Dedifferentiated amniotic fluid mesenchymal stem cell (primary cell): ENCODE data around the gene OR5AC2.

ENCODE experiments used
- DNase-seq: peaks from one replicate; pipeline ENCODE4 v3.0.0-alpha.2; 2016; ENCODE audit errors: extremely low spot score

The OR5AC2 gene

GRCh38 chr3:98086873-98087272 is at the start of gene OR5AC2:
OR5AC2 (plus strand) TSS chr3:98087173; CDS start chr3:98087173, 0 bp downstream.
- DNase-seq: no peak

GRCh38 chr3:98038286-98038685 is 48.7 kb upstream of the OR5AC2 start:
- DNase-seq: no peak

DNA sequence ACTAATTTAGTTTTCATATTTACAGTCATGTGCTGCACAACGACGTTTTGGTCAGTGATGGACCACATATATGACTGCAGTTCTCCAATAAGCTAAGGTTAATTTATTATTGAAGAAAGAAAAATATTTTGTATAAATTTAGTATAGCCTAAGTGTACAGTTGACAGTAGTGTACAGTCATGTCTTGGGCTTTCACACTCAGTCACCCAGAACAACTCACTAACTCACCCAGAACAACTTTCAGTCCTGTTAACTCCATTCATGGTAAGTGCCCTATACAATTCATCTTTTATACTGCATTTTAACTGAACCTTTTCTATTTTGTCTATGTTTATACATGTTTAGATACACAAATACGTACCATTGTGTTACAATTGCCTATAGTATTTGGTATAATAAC is 48.1 kb upstream of the OR5AC2 start:
- no peak for DNase-seq

- peak; percentile 87 for DNase-seq
Observed at GRCh38 chr3:98039322-98040024, 47.5 kb upstream of the OR5AC2 start.

GRCh38 chr3:98041350-98041749 is 45.6 kb upstream of the OR5AC2 start:
- no peak for DNase-seq

DNA sequence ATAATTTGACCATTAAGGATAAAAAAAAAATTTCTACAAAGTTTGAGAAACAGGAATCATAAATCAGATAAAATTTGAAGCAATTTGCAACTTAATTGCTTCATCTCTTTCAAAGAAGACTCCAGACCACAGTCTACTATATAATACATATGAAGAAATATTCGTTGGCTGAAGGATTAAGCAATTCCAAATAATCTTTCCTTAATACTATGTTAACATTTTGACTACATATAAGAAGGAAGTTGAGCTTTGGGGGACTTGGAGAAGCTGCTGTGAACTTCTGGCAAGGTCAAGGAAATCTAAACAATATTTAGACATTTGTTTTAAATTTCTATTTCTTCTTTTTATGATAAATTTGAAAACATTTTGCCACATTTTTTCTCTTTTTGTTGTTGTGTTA is 38.4 kb upstream of the OR5AC2 start:
- no peak for DNase-seq

DNA sequence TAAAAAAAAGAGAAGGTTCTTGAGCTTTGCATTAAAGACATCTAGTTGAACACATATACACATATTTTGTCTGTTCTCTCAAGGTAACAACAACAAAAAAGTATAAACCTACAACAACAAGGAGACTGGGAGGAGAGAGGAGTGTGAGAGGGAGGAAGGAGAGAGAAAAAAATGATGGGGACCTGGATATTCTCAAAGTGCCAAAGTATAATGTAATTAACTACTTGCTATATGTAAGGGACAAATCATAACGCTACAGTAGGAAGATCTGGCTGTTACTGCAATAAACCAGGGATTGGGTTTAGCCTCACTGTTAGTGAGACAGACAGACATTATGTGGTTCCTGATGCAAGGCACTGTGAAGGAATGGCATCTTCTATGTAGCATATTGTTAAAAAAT is 37.7 kb upstream of the OR5AC2 start:
- DNase-seq: no peak

- DNase-seq: no peak
Observed at GRCh38 chr3:98056035-98056434, 30.9 kb upstream of the OR5AC2 start.

DNA sequence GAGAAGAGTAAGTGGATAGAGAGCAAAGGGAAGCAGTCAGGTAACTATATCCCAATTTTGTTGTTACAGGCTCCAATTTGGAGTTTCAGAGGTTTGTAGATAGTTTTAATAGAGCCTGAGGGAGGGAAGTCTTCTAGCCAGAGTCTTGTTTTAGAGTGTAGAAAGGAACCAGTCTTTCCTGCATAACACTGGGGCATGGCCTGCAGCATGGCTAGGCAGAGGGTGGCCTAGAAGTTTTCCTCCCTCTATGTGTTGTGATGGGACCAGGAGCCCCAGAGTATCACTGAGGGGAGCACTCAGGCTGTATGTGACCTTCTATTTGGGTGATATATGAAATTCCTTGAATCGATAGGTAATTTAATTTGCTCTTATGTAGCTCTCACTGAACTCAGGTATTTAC is 29.3 kb upstream of the OR5AC2 start:
- no peak for DNase-seq

DNA sequence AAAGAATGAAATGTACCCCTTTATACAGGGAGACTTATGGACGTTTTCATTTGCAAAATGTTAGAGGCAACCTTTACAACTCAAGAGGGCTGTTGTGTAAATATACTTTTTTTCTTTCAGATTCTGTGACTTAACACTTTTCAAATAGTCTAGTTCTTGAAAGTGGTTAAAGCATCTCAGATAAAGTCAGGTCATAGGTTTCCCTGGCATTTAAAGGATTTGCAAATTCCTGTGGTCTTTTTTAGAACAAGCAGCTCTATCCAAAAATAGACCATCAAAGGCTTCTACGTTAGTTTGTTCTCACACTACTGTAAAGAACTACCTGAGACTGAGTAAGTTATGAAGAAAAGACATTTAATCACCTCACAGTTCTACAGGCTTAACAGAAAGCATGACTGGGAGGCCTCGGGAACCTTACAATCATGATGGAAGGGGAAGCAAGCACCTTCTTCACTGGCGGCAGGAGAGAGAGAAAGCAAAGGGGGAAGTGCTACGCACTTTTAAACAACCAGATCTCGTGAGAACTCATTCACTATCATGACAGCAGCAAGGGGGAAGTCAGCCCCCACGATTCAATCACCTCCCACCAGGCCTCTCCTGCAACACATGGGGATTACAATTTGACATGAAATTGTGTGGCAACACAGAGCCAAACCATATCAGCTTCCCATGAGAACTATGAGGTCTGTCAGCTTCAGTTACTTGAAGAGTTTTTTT is 28.6 kb upstream of the OR5AC2 start:
- DNase-seq: no peak

DNA sequence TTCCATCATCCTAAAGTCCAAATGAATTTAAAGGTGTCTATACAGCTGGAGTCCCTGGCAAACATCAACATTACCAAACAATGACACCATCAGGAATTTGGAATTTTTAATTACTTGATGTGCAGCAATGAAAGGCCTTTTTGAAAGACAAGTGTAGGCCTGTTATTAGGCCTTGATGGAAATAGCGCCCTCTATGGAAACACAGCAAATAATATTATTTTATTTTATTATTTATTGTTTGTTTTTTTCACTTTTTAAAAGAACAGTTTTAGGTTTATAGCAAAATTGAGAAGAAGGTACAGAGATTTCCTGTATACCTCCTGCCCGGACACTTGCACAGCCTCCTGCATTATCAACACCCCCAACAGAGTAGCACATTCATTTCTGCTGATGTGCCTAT is 18.1 kb upstream of the OR5AC2 start:
- no peak for DNase-seq

GRCh38 chr3:98070840-98071239 is 16.1 kb upstream of the OR5AC2 start:
- no peak for DNase-seq

- DNase-seq: no peak
Observed at GRCh38 chr3:98073486-98073885, 13.5 kb upstream of the OR5AC2 start.

DNA sequence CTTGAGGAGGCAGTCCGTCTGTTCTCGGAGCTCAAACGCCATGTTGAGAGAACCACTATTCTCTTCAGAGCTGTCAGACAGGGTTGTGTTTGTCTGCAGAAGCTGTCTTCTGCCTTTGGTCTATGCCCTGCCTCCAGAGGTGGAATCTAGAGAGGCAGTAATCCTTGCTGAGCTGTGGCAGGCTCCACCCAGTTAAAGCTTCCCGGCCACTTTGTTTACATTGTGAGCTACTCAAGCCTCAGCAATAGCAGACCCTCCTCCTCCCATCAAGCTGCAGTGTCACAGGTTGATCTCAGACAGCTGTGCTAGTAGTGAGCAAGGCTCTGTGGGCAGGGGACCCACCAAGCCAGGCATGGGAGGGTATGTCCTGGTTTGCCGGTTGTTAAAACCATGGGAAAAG is 8.9 kb downstream of the OR5AC2 start:
- no peak for DNase-seq

GRCh38 chr3:98099848-98100247 is 12.9 kb downstream of the OR5AC2 start:
- DNase-seq: no peak

DNA sequence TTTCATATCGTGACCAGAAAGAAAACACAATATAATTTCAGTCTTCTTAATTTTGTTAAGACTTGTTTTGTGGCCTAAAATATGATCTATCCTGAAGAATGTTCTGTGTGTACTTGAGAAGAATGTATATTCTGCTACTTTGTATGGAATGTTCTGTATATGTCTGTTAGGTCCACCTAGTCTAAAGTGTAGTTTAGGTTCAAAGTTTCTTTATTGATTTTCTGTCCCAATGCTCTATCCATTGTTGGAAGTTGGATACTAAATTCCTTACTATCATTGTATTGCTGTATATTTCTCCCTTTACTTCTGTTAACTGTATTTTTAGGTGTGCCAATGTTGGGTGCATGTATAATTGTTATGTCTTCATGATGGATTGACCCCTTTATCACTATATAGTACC is 21.2 kb downstream of the OR5AC2 start:
- DNase-seq: no peak

DNA sequence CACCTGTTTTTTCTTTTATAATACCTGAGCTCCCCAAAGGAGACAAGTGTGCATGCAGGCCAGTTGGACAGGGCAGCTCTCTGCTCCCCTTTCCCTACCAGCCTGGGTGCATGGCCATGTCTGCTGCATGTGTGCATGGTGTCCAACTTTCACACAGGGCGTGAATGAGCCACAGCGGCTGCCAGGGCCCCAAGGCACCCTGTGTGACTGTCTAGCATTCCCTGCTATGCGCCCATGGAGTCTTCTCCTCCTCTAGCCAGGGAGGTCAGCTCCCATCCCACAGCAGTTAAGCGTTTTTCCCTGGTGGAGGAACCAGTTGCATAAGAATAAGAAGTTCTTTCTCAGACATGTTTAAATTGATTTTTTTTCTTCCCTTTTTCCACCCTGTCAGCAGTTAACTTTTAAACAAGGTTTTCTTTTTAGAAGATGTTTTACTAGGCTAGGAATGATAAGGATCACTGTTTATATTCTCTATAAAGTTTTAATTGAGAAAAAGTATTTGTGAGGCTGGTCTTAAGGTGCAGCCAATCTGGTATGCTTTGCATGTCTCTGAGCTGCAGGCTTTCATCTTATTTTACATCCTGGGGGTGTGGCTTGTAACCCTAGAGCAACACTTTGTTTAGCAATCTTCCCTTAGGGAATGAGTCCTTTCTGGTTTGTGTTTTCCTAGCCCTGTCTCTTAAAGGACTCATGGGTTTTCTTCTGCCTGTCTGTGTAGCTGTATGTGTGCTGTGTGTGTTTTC is 23.0 kb downstream of the OR5AC2 start:
- DNase-seq: no peak

GRCh38 chr3:98110550-98110908 is 23.6 kb downstream of the OR5AC2 start:
- no peak for DNase-seq

GRCh38 chr3:98114264-98114663 is 27.3 kb downstream of the OR5AC2 start:
- no peak for DNase-seq

DNA sequence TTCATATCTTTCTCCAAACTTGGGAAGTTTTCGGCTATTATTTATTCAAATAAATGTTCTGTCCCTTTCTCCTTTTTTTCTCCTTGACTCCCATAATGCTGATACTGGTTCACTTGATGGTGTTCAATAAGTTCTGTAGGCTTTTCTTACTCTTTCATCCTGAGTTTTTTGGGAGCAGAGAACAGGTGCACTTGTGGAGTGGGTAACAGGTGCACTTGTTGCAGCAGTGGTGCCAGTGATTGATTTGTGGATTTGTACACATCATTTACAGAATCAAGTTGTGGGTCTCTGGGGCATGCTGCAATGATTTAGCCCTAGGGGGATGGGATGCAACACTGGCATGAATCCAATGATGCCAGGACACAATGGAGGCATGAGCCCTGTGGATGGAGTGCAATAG is 28.7 kb downstream of the OR5AC2 start:
- no peak for DNase-seq

DNA sequence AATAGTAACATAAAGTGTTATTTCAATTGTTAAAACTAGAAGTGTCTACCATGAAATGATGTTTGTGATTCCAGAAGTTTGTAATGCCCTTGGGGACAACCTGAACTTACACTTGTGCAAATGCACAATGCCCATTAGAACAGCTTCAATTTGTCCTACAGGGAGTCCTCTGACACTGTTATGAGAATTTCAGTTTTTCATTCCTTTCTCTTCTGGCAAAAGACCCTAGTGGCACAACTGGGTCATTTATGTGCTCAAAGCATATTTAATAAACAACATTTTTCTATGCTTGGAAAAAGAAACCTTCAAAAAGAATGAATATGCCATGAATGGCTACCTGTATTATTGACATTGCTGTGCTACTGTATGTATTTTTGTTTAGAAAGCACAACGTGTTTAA is 43.4 kb downstream of the OR5AC2 start, which contains the start of gene OR5H1:
Gene OR5H1 (plus strand): TSS at position 301 of the 400 bp plus-strand sequence. CDS start 1,977 bp downstream, outside the sequence.
- no peak for DNase-seq

GRCh38 chr3:98136631-98137030 is 49.7 kb downstream of the OR5AC2 start:
- DNase-seq: no peak
